NCI-H2196 treated with DMSO at 0.1 percent for 48 hours (cell line): ENCODE measurements around the gene C9orf43.
"Not testable (repeated sequence)": the region's sequence is repeated elsewhere in the genome, so short reads cannot be mapped to it uniquely, and the experiment has no call there.

Experiments
- DNase-seq: peaks from one replicate; lab custom pipeline; 2025; ENCODE audit not compliant: unreplicated experiment; lab: John Stamatoyannopoulos, UW

Gene C9orf43

DNA sequence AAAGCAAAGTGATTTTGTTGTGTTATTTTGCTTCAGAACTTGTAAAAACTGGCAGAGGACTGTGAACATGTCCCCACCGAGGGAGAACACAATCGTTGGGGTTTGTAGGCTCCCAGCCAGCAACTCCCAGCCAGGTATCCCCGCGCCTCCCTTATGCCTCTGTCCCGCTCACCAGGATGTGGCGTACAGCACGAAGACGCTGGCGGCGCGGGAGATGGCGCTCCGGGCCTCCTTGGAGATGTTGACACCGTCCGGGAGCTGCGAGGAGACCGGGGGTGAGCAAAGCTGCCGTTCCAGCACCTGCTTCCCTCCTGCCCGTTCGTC lies 702 bp upstream of the C9orf43 start:
- no peak for DNase-seq

DNA sequence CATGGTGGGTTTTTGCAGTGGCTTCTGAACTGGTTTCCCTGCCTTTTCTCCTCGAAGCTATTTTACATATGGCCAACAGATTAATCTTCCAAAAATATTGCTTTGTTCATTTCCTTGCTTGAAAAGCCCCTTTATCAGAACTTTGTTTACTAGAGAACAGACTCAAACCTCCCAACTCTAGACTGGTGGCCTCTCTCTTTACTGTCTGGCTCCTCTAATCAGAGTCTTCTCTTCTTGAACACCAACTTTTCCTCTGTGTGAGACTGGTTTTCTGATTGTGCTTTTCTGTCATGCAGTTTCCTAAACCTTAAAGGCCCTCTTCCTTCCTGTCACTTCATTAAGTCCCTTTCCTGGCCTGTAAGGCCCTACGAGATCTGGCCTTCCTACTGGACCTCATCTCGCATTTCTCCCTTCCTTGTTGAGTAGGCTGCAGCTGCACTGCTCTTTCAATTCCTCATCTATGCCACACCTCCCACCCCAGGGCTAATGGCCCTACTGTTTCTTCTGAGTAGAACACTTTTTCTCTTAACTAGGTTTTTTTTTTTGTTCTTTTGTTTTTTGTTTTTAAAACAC lies 5.7 kb downstream of the C9orf43 start:
- no peak for DNase-seq

DNA sequence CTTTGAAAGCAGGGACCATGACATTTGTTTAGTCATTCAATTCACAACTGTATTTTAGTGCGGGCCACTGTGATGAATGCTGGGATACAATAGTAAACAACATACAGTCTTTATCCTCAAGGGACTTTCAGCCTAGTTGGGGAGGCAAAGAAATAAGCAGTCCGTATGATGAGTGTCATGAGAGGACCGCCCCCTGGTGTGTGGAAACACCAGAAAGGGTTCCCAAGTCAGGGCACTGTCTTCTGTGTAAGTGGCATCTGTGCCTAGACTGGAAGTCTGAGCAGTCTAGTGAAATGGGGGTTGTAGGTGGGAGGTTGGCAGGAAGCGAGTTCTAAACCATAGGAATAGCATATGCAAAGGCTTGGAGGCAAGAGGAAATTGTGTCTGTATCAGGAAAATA lies 6.8 kb downstream of the C9orf43 start:
- no peak for DNase-seq

DNA sequence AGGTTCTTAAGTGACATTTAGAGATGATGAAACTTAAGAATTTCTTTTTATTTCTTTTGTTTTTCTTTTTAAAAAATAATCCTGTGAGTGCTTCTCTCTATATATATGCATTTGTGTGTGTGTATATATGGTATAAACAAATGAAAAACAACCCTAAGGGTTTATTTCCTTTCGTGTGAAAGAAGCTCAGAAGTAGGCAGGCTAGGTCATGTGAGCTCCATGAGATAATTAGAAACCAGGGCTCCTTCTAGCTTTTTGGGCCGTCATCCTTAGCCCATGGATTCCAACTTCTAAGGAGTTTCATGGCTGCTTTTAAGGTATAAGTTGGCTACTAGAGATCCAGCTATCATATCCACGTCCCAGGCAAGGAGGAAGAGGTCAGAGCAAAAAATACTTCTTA lies 11.2 kb downstream of the C9orf43 start:
- no peak for DNase-seq

DNA sequence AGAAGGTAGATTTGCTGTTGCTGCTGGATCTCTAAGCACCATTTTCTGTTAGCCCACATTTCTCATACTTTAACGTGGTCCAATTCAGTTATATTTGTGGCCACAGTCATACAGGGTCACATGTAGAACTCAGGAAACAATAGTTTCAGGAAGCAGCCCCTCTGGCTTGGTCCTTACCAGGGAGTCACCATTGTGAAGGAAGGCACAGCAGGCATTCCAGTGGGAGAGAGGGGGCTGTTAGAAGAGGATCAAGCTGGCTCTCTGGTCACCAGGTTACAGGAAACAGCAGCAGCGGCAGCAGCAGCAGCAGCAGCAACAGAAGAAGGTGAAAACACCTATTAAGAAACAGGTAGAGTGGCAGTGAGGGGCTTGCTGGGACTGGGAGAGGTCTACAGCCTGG lies 14.5 kb downstream of the C9orf43 start:
- DNase-seq, result no peak

DNA sequence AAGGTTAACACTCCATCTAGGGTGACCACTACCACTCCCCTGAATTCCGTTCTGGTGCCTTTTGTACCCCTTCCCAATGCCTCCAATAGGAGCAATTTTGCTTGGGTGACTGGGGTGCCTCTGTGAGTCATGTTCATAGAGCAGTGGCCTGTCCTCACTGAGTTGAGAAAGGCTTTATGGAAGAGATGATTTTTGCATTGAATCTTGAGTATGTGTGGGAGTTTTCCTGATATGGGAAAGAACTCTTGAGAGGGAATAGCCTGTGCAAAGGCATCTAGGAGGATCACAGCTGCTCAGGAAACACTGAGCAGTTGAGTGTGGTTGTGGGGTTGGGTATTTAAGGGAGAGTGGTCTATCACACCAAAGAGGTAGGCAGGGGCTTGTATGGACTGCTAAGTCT lies 16.2 kb downstream of the C9orf43 start:
- DNase-seq, result no peak

DNA sequence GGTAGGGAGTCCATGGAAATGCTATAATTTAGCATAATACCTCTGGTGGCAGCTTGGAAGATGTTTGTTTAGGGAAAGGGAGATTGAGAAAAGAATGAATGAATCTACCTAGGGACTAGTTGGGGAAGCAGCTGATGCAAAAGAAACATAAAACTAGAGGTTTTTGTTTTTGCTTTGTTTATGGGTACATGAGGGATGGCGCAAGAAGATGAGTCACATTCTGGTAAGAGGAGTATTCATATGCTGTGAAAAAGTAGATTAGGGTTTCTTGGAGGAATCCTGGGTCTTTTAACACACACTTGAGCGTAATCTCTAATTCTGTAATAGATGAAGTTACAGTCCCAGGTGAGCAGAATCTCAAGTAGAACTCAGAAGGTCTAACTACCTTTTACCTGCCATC lies 17.1 kb downstream of the C9orf43 start:
- DNase-seq, result no peak

DNA sequence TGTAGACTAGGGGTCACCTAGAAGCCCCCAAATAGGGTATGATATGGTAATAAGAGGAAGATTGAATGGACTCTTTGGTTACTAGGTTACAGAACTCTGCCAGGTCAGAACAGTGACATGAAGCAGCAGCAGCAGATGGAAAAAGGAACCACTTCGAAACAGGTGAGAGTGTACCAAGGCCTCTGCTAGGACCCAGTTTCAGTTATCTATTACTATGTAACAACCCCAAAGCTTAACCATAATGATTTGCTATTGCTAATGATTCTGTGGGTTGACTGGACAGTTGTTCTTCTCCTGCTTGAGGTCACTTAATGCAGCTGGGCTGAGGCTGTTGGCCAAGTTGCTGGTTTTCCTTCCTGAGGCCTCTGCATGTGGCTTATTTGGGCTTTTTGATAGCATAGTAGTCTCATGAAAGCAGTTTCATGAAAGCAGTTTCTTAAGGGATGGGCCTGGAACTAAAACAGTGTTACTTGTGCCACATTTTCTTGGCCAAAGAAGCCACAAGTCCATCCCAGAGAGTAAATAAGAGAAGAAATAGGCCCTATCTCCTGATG lies 17.6 kb downstream of the C9orf43 start:
- no peak for DNase-seq

DNA sequence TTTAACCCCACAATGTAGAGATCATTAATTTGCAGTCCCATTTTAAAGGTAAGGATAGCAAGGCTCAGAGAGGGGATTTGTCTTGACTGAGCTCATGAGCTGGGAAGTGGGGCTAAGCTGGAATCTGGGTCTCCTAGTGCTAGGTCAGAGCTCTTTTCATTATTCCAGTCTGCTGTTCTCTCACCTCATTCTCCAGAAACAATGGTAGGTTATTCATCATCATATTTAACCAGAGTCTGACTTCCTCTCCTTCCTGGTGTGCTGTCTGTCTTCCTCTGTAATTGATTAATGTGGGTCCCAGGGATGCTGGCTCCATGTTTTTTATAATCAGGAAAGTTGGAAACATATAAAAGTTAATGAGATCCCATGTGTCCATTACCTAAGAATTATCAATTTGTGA lies 20.6 kb downstream of the C9orf43 start:
- no peak for DNase-seq

DNA sequence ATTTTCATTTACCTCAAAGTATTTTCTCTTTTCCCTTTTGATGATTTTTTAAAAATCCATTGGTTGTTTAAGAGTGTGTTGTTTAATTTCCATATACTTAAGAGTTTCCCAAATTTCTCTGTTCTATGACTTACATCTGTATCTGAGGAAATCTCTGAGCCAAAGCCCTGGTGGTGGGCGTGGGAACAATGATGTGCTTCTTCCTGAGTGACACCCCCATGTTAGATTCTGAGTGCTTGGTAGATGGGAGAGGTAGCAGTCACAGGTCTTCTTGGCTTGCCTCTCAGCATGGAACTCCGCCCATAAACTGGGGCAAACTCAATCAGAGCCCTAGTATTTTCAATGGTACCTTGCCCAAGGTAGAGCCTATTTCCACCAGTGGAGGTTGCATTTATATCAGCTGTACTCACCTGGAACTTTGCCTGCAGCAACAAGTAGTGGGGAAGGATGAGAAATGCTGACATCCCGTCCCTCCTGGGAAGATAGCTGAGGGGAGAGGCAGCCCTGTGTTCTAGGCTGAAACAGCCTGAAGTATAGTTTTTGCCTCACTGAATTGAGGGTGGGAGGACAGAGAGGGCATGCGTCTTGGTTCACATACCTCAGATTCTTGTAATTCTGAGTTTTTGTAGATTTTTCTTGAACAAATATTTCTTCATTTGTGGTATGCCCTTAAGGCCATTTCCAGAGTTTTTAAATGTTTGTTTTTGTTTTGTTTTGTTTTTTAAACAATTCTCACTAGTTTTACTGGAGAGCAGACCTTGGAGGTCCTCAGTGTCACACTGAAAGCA lies 26.4 kb downstream of the C9orf43 start:
- DNase-seq, result no peak

DNA sequence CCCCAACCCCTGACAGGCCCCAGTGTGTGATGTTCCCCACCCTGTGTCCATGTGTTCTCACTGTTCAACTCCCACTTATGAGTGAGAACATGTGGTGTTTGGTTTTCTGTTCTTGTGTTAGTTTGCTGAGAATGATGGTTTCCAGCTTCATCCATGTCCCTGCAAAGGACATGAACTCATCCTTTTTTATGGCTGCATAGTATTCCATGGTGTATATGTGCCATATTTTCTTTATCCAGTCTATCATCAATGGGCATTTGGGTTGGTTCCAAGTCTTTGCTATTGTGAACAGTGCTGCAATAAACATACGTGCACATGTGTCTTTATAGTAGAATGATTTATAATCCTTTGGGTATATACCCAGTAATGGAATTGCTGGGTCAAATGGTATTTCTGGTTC lies 27.2 kb downstream of the C9orf43 start:
- DNase-seq, result not testable (repeated sequence)

DNA sequence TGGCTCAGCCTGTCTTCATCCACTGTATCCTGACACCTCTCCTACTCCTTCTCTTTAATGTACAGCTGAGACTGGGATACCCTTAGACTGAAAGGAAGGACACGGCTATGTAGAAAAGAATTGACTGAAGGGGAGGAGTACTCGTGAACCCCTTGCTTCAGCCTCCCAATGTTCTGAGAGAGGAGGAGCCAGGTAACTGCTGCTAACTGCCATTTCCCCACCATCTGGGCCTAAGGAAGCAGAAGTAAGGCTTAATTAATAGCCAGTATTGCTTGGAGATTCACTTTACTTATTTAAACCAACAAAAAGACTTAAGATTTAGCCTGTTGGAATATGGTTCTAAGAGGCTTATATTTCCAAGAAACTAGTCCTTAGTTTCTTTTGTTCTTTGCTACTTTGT lies 34.2 kb downstream of the C9orf43 start:
- DNase-seq, result no peak

DNA sequence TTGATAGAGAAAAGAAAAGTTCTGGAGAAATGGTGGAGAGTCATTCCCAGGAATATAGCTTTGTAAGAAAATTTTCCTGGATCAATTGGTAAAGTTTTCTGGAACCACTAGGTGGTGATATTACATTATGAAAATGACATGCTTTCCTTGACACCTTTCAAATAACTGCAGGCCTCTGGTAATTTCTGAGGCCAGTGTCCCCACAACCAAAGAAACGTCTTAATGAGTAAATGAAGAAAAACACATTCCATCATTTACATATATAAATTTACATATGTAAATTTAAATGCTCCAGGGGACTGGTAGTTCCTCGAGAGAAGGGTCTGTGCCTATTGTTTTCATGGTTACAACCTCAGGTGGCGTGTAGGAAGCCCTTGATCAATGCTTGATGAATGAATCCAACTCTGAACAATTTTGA lies 35.8 kb downstream of the C9orf43 start:
- DNase-seq, result no peak

DNA sequence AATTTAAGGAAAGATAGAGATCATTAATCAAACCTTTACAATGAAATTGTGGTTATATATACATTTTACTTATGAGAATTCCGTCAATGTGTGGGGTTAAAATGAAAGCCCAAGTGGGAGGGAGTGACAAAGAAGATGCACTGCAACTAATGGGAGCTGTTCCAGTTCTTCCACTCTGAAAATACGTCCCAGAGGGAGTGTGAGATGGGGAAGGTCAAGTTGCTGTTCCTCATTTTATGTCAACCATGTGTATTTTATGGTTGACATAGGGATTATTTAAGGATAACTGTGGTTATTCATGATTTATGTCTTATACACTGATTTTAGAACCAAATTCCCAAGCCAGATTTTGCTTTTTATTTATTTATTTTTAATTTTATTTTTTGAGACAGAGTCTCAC lies 38.8 kb downstream of the C9orf43 start:
- DNase-seq, result no peak

DNA sequence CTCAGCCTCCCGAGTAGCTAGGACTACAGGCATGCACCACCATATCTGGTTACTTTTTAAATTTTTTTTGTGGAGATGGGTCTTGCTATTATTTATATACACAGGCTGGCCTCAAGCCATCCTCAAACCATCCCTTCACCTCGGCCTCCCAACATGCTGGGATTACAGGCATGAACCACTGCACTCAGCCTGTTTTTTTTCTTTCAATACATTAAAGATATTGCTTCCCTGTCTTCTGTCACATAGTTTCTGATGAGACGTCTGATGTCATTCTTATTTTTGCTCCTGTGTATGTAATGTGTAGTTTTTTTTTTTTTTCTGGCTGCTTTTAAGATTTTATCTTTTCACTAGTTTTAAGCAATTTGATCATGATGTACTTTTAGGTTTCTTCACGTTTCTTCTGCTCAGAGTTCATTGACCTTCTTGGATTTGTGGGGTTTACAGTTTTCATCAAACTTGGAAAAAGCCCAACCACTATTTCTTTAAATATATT lies 41.6 kb downstream of the C9orf43 start:
- no peak for DNase-seq

DNA sequence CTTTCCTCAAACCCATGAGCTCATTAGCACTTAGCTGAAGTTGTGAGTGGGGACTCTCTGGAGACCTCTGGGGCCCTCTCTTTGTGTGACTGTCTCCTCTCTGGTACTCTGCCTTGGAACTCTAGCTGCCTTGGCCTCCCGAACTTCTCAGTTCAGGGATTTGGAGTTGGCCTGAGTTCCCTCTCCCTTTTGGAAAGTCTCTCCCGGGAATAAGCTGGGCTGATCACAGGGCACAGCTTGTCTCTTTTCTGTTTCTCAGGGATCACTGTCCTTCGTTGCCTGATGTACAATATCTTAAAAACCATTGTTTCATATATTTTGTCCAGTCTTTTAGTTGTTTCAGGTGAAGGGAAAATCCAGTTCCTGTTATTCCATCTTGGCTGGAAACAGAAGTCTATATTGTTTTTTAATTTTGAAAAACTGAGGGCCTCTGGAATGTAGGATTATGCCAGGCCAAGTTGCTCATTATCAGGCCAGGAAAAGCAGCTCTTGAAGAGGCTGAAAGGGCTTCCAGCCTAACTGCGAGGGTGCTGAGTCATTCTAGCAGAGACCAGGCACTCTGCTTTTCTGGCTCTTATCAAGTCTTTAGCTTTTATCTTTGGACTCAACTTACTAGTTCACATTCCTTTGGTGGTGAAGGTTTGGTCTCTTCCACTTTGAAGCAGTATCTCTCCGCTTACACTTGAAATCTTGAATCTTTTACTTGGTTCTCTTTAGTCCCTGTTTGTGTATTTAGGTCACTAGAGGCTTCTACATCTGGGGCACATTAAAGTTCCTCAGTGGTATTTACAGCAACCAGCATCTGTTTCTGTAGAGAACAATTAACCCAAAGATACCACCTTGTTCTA lies 44.6 kb downstream of the C9orf43 start:
- no peak for DNase-seq

DNA sequence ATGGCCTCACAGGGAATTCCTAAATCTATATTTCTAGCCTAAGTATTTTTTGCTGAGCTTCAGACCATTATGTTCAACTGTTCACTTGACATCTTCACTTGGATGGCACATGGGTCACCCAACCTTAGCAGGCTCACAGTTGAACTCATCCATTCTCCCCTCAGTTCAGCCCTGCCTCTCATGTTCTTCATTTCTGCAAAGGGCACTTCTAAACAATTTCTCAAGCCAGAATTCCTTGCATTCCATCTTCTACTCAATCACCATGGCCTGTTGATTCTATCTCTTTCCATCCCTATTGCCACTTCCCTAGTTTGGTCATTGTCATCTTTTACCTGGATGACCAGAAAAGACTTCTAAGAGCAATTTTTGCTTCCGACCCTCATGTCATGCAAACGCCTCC lies 45.7 kb downstream of the C9orf43 start:
- no peak for DNase-seq

DNA sequence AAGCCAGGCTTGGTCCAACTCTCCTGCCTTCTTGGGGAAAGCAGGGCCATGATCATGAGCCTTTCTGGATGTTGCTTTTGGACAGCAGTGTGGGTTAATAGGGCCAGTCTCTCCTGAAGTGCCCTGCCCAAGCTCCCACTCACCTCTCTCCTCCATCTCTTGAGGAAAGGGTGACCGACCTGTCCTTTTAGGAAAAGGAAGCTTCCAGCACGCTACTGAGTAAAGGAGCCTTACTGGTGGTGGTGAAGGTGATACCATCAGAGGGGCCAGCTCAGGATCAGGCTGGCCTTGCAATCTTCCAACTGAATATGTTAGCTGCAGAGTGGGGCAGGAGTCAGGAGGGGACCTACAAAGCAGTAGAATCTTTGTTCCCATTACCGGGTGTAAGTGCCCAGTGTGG lies 50.7 kb downstream of the C9orf43 start:
- no peak for DNase-seq

DNA sequence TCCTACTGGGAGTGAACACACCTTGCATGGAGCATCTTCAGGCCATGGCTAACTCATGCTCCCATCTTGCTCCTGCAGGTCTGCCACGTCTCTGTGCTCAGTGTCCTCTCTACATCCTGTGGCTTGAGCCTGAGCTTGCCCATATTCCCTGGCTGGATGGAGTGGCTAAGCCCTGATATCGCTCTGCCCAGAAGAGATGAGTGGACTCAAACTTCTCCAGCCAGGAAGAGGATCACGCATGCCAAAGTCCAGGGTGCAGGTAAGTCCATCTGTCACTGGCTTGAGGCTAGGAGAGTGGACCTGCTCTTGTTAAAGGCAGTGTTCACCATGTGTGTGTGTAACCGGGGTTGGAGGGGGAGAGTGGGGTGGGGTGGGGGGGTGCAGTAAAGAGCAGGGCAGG lies 51.4 kb downstream of the C9orf43 start:
- no peak for DNase-seq

DNA sequence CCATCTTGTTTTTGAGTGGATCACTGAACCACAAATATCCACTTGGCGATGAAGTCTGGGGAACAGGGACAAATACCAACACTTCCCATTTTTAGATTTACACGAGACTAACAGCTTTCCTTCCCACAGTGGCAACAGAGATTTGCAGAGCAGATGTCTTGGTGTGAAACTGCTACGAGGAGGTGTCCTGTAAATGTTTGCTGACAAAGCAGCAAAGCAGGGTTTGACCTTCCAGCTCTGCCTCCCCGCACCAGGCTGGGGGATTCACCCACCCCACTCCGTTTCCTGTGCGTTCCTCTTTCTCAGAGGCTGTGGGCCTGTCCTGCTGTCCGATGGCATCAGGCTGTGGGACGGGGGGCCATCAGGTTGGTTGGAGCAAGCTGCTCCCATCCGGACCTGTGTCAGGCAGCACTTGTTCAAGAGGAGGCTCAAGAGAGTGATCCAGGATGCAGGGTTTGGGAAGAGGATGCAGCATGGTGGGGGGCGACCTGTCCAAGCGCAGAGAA lies 52.3 kb downstream of the C9orf43 start:
- DNase-seq, result no peak

DNA sequence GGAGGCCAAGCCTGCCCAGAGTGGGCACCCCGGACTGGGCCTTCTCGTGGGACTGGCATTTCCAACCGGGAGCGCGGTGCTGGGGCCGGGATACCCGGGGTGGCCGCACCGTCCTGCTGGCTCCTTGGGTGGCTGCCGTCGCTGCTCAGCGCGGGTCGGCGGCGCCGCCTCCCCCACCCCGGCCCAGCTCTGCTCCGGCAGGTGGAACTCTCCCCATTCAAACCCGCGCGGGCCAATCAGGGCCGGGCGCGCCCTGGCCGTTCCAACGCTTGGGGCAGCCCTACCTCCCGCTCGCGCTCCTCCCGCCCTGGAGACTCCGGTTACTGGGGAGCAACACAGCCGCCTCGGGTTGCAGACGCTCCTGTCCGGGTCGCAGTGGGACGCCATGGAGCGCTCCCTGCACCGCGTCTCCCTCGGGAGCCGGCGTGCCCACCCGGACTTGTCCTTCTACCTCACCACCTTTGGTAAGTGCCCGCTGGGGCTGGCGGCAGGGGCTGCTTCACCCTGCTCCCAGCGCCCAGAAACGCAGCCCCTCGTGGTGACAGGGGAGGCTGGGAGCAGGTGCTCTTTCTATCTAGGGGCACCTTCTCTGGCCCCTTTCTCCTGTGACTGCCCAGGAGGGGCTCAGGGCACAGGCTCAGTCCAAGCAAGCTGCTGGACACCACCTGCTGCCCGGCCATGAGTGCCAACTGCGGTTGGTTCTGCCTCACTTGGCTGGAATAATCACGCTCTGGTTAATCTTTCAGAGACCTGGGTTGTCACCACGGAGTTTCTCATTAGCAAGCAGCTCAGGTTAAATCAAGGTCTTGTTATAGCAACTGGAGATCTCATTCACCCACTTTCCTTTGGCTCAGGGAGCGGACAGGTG lies 53.1 kb downstream of the C9orf43 start, which contains the start of gene RGS3:
Gene RGS3 (plus strand): TSS at position 310 of the 868 bp plus-strand sequence. CDS start 76 bp downstream, at position 386.
- DNase-seq, result peak; percentile 69
